ENCODE results near the gene FAM222B. TPM values are rescaled to one million over a fixed set of nuclear protein-coding genes. Genes with fewer than 3 reads are reported as not detected.

FAM222B gene
- total and polyA plus RNA-seq, 9 of the 15 experiments (the other 6 are each of a cell fraction or from before 2014, with no cell fraction given): 4.0 to 34.6 (median 7.5) TPM

DNA sequence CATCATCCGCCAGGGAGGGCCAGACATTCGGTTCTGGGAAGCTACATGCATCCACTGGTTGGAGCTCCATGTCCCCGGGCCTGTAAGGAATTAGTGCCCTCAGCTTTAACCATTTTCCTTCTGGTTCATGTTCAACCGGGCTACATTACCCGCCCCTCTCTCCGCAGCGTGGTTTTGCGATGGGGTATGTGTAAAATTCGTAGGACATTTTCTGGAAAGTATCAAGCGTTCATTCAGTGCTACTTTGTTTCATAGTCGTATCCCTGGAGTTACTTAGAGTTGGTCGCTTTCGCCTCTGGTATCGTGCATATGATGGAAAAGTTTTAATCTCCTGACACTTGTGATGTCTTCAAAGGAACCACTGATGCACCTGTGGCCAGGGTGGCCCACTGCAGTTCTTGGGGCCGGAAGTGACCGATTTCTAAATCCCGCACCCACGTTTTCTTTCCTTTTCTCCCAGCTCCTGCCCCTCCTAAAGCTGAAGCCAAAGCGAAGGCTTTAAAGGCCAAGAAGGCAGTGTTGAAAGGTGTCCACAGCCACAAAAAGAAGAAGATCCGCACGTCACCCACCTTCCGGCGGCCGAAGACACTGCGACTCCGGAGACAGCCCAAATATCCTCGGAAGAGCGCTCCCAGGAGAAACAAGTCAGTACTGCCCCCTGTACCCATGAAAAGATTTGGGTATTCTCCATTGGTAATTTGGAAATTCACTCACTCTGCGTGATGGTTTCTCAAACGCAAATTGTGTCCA, 122.2 kb downstream of the FAM222B start (continued):
- TF ChIP-seq NONO (IDR thresholded peaks at IDR 0.05; ENCODE audit: low read depth in 2 of 2, low read length in 1 of 2) (no peak), ZNF785 (CRISPR knock-in tag; IDR thresholded peaks at IDR 0.05) (no peak), L3MBTL2 (IDR thresholded peaks at IDR 0.05) (no peak), CBX1 (IDR thresholded peaks at IDR 0.05; ENCODE audit: low read depth) (no peak; the same call in 1 of the 2 replicates), PYGO2 (tag; IDR thresholded peaks at IDR 0.05) (no peak), ZFPM2 (CRISPR knock-in tag; IDR thresholded peaks at IDR 0.05) (0 out of 2 replicates have a peak, but pooled peaks have one; percentile 2), SRSF3 (IDR thresholded peaks at IDR 0.05; ENCODE audit: insufficient read depth, low read length) (peak; percentile 17; the same call in 1 of the 2 replicates), CC2D1A (IDR thresholded peaks at IDR 0.05) (no peak), ZNF41 (CRISPR knock-in tag; conservative IDR thresholded peaks at IDR 0.05) (no peak), HCFC1 (IDR thresholded peaks at IDR 0.05; ENCODE audit: low read depth, low read length) (no peak), TCF7 (IDR thresholded peaks at IDR 0.05; ENCODE audit: borderline replicate concordance) (0 out of 2 replicates have a peak, but pooled peaks have one; percentile 27), FOXP1 (CRISPR knock-in tag; IDR thresholded peaks at IDR 0.05) (no peak), RBM34 (IDR thresholded peaks at IDR 0.05; ENCODE audit: borderline replicate concordance, insufficient read depth, low read length) (no peak), POLR2B (IDR thresholded peaks at IDR 0.05; ENCODE audit: low read depth, partially characterized antibody) (peak; percentile 53), RBFOX2 (IDR thresholded peaks at IDR 0.05; ENCODE audit: low read depth, low read length) (no peak; the same call in none of the 2 replicates), CBX8 (IDR thresholded peaks at IDR 0.05; ENCODE audit: borderline replicate concordance, extremely low read depth, low read depth, low read length, poor library complexity, severe bottlenecking) (no peak), PTRF (tag; IDR thresholded peaks at IDR 0.05) (no peak)
- TF ChIP-seq, protein P1, sequence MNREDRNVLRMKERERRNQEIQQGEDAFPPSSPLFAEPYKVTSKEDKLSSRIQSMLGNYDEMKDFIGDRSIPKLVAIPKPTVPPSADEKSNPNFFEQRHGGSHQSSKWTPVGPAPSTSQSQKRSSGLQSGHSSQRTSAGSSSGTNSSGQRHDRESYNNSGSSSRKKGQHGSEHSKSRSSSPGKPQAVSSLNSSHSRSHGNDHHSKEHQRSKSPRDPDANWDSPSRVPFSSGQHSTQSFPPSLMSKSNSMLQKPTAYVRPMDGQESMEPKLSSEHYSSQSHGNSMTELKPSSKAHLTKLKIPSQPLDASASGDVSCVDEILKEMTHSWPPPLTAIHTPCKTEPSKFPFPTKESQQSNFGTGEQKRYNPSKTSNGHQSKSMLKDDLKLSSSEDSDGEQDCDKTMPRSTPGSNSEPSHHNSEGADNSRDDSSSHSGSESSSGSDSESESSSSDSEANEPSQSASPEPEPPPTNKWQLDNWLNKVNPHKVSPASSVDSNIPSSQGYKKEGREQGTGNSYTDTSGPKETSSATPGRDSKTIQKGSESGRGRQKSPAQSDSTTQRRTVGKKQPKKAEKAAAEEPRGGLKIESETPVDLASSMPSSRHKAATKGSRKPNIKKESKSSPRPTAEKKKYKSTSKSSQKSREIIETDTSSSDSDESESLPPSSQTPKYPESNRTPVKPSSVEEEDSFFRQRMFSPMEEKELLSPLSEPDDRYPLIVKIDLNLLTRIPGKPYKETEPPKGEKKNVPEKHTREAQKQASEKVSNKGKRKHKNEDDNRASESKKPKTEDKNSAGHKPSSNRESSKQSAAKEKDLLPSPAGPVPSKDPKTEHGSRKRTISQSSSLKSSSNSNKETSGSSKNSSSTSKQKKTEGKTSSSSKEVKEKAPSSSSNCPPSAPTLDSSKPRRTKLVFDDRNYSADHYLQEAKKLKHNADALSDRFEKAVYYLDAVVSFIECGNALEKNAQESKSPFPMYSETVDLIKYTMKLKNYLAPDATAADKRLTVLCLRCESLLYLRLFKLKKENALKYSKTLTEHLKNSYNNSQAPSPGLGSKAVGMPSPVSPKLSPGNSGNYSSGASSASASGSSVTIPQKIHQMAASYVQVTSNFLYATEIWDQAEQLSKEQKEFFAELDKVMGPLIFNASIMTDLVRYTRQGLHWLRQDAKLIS (CRISPR knock-in tag; IDR thresholded peaks at IDR 0.05): 0 out of 2 replicates have a peak, but pooled peaks have one; percentile 47
- TF ChIP-seq, protein P2, sequence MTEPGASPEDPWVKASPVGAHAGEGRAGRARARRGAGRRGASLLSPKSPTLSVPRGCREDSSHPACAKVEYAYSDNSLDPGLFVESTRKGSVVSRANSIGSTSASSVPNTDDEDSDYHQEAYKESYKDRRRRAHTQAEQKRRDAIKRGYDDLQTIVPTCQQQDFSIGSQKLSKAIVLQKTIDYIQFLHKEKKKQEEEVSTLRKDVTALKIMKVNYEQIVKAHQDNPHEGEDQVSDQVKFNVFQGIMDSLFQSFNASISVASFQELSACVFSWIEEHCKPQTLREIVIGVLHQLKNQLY (CRISPR knock-in tag; conservative IDR thresholded peaks at IDR 0.05): no peak
- TF ChIP-seq, protein P3, sequence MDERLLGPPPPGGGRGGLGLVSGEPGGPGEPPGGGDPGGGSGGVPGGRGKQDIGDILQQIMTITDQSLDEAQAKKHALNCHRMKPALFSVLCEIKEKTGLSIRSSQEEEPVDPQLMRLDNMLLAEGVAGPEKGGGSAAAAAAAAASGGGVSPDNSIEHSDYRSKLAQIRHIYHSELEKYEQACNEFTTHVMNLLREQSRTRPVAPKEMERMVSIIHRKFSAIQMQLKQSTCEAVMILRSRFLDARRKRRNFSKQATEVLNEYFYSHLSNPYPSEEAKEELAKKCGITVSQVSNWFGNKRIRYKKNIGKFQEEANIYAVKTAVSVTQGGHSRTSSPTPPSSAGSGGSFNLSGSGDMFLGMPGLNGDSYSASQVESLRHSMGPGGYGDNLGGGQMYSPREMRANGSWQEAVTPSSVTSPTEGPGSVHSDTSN (CRISPR knock-in tag; IDR thresholded peaks at IDR 0.05; ENCODE audit: low read depth): no peak
- TF ChIP-seq, protein P3 (tag; conservative IDR thresholded peaks at IDR 0.05; ENCODE audit: low read depth): no peak

Data from K562 (cell line).